SHP77 treated with DMSO at 0.1 percent for 48 hours (cell line): ENCODE measurements around the gene CNOT2.

Experiments
- DNase-seq: peaks from one replicate; lab custom pipeline; 2025; lab: John Stamatoyannopoulos, UW

CNOT2 gene

GRCh38 chr12:70306676-70307075 is 63.4 kb downstream of the CNOT2 start:
- DNase-seq, result no peak

GRCh38 chr12:70307868-70308267 is 64.6 kb downstream of the CNOT2 start:
- no peak for DNase-seq

- no peak for DNase-seq
Measured at GRCh38 chr12:70309348-70309747, 66.1 kb downstream of the CNOT2 start.

GRCh38 chr12:70314145-70314544 is 70.9 kb downstream of the CNOT2 start:
- DNase-seq, result no peak

GRCh38 chr12:70317781-70318180 is 74.5 kb downstream of the CNOT2 start:
- no peak for DNase-seq

GRCh38 chr12:70319605-70320004 is 76.4 kb downstream of the CNOT2 start:
- DNase-seq, result no peak

GRCh38 chr12:70321191-70321590 is 78.0 kb downstream of the CNOT2 start:
- DNase-seq, result no peak

- DNase-seq, result no peak
Measured at GRCh38 chr12:70327541-70327940, 84.3 kb downstream of the CNOT2 start.

- DNase-seq, result no peak
Measured at GRCh38 chr12:70329728-70330127, 86.5 kb downstream of the CNOT2 start.

- no peak for DNase-seq
Measured at GRCh38 chr12:70330158-70330557, 86.9 kb downstream of the CNOT2 start.

GRCh38 chr12:70332236-70332635 is 89.0 kb downstream of the CNOT2 start:
- no peak for DNase-seq

- no peak for DNase-seq
Measured at GRCh38 chr12:70334742-70335141, 91.5 kb downstream of the CNOT2 start.

- no peak for DNase-seq
Measured at GRCh38 chr12:70338531-70338930, 95.3 kb downstream of the CNOT2 start.

- no peak for DNase-seq
Measured at GRCh38 chr12:70351076-70351475, 107.8 kb downstream of the CNOT2 start.

GRCh38 chr12:70353780-70354660 is 110.8 kb downstream of the CNOT2 start:
- no peak for DNase-seq

GRCh38 chr12:70354787-70355186 is 111.6 kb downstream of the CNOT2 start:
- DNase-seq, result no peak

- no peak for DNase-seq
Measured at GRCh38 chr12:70355972-70356371, 112.7 kb downstream of the CNOT2 start.

GRCh38 chr12:70359458-70360197 is 116.4 kb downstream of the CNOT2 start:
- no peak for DNase-seq

GRCh38 chr12:70360218-70360617 is 117.0 kb downstream of the CNOT2 start:
- DNase-seq, result no peak

- no peak for DNase-seq
Measured at GRCh38 chr12:70364695-70365397, 121.6 kb downstream of the CNOT2 start.

GRCh38 chr12:70365398-70365647 is 122.1 kb downstream of the CNOT2 start:
- DNase-seq, result no peak

GRCh38 chr12:70365648-70366518 is 122.7 kb downstream of the CNOT2 start, which contains the start of gene KCNMB4:
KCNMB4 (plus strand) TSS chr12:70366290; CDS start chr12:70366735, 445 bp downstream.
- peak; percentile 6 for DNase-seq
